Glutamatergic neuron (in vitro differentiated cells): ENCODE results near the gene BROX. TPM values are rescaled to one million over a fixed set of nuclear protein-coding genes. Genes with fewer than 3 reads are reported as not detected.

Experiments
- DNase-seq: peaks from one replicate; pipeline ENCODE4 v3.0.0; 2022
- H3K27ac Mint-ChIP-seq: one replicate; pipeline ENCODE4 v1.8.0; 2020; ENCODE audit warnings: mild to moderate bottlenecking, mixed read lengths, inconsistent platforms; ENCODE audit not compliant: unreplicated experiment
- H3K27me3 Mint-ChIP-seq: one replicate; pipeline ENCODE4 v1.8.0; 2020; ENCODE audit warnings: mild to moderate bottlenecking, moderate library complexity, mixed read lengths, inconsistent platforms; ENCODE audit not compliant: unreplicated experiment
- H3K36me3 Mint-ChIP-seq: one replicate; pipeline ENCODE4 v1.8.0; 2020; ENCODE audit warnings: mild to moderate bottlenecking, mixed read lengths, inconsistent platforms; ENCODE audit not compliant: unreplicated experiment
- H3K4me1 Mint-ChIP-seq: one replicate; pipeline ENCODE4 v1.8.0; 2020; ENCODE audit warnings: mild to moderate bottlenecking, low read depth, mixed read lengths, inconsistent platforms; ENCODE audit not compliant: unreplicated experiment
- H3K4me3 Mint-ChIP-seq: one replicate; pipeline ENCODE4 v1.8.0; 2020; ENCODE audit warnings: mild to moderate bottlenecking, mixed read lengths, inconsistent platforms; ENCODE audit not compliant: unreplicated experiment
- H3K9me3 Mint-ChIP-seq: one replicate; pipeline ENCODE4 v1.8.0; 2020; ENCODE audit warnings: mild to moderate bottlenecking, moderate library complexity, mixed read lengths, inconsistent platforms; ENCODE audit not compliant: unreplicated experiment
- CTCF ChIP-seq: fragments of 200-600 bp; sonication (generic); IDR thresholded peaks from one replicate; pipeline ENCODE4 v1.5.0; 2021; ENCODE audit not compliant: partially characterized antibody, unreplicated experiment
- total RNA-seq: library from RNA; stranded (reverse); fragmentation: NEBNext Ultra II Directional; extraction: Animal tissue kit (Norgen Biotek cat#: 25700); gene quantifications from one replicate; pipeline ENCODE4 v1.2.1, GENCODE V29; 2021; ENCODE audit not compliant: unreplicated experiment

BROX gene
- total RNA-seq, 1 donor from 2014 or later, result 19.0 TPM

- DNase-seq, result peak; percentile 48
- Mint-ChIP-seq H3K9me3 (peaks cover 9% of the 10 kb centered on the region), H3K27me3 (peaks cover 12% of the 10 kb centered on the region), H3K27ac (peak overlapping the region; percentile 95), H3K36me3 (no peaks in the 10 kb centered on the region), H3K4me3 (peak overlapping the region; percentile 99), H3K4me1 (peaks cover 10% of the 10 kb centered on the region)
- no peak for TF ChIP-seq CTCF
Measured at GRCh38 chr1:222711319-222712252, 778 bp upstream of the BROX start.

GRCh38 chr1:222713091-222713961 is 962 bp downstream of the BROX start:
- Mint-ChIP-seq H3K36me3 (no peaks in the 10 kb centered on the region), H3K4me1 (peaks cover 10% of the 10 kb centered on the region), H3K4me3 (peak overlapping the region; percentile 99), H3K27me3 (peaks cover 10% of the 10 kb centered on the region), H3K9me3 (peaks cover 9% of the 10 kb centered on the region), H3K27ac (peak overlapping the region; percentile 97)
- no peak for TF ChIP-seq CTCF
- peak; percentile 92 for DNase-seq

GRCh38 chr1:222716393-222716792 is 4.0 kb downstream of the BROX start:
- DNase-seq, result no peak
- Mint-ChIP-seq H3K4me3 (no peak overlapping the region), H3K36me3 (no peaks in the 10 kb centered on the region)

GRCh38 chr1:222728746-222729145 is 16.4 kb downstream of the BROX start:
- Mint-ChIP-seq H3K36me3 (no peaks in the 10 kb centered on the region), H3K27ac (no peak overlapping the region), H3K4me3 (no peak overlapping the region), H3K27me3 (no peaks in the 10 kb centered on the region), H3K4me1 (no peaks in the 10 kb centered on the region), H3K9me3 (no peaks in the 10 kb centered on the region)
- TF ChIP-seq CTCF, result no peak
- no peak for DNase-seq

More at GRCh38 chr1:222716393-222716792, 4.0 kb downstream of the BROX start:
- H3K27ac Mint-ChIP-seq, result no peak overlapping the region
- H3K9me3 Mint-ChIP-seq, result peaks cover 8% of the 10 kb centered on the region
- peaks cover 7% of the 10 kb centered on the region for H3K27me3 Mint-ChIP-seq
- no peak for TF ChIP-seq CTCF
- H3K4me1 Mint-ChIP-seq, result no peaks in the 10 kb centered on the region
